ENCODE data around the gene RYR1.

GRCh38 chr19:38400361-38400760, 33.1 kb upstream of the RYR1 start:
- no peak for TF ChIP-seq CTCF (conservative IDR thresholded peaks at IDR 0.05; ENCODE audit: low read length)
- no peak for TF ChIP-seq EZH2phosphoT487 (IDR thresholded peaks at IDR 0.05; ENCODE audit: borderline replicate concordance, low read depth, low read length)

Data from OCI-LY7 (cell line).